SU-DHL-6 (cell line): ENCODE results near the gene BMP6.

Source experiments
- H2AFZ ChIP-seq: fragments of 200-600 bp; sonication (generic); 2 replicates; pipeline ENCODE4 v1.6.1; 2014; ENCODE audit warnings: low read depth, mild to moderate bottlenecking, moderate library complexity, mixed read lengths, antibody characterized with exemption, low read length; ENCODE audit not compliant: severe bottlenecking
- H3F3A ChIP-seq: fragments of 200-600 bp; shearing (Covaris generic); 2 replicates; pipeline ENCODE4 v1.6.0; 2016; ENCODE audit warnings: antibody characterized with exemption, mild to moderate bottlenecking; ENCODE audit not compliant: insufficient read depth
- H3K27ac ChIP-seq: fragments of 200-600 bp; sonication (generic); 2 replicates; pipeline ENCODE4 v1.5.1; 2016; ENCODE audit warnings: low read depth, mild to moderate bottlenecking, low read length, moderate library complexity, mixed read lengths
- H3K27me3 ChIP-seq: fragments of 200-600 bp; sonication (generic), shearing (Covaris generic); 2 replicates; pipeline ENCODE4 v1.6.0; 2014; ENCODE audit warnings: mild to moderate bottlenecking, low read length
- H3K36me3 ChIP-seq: fragments of 200-600 bp; sonication (generic); 2 replicates; pipeline ENCODE4 v1.6.1; 2014; ENCODE audit warnings: mild to moderate bottlenecking, low read length, mixed read lengths
- H3K4me2 ChIP-seq: fragments of 300-600, 200-600 bp; shearing (Covaris generic), sonication (generic); 2 replicates; pipeline ENCODE4 v1.6.0; 2014; ENCODE audit warnings: low read length, low read depth, mild to moderate bottlenecking; ENCODE audit not compliant: poor library complexity, severe bottlenecking
- H3K4me3 ChIP-seq: fragments of 200-600 bp; sonication (generic); 2 replicates; pipeline ENCODE4 v1.5.1; 2014; ENCODE audit warnings: antibody characterized with exemption, low read length, mild to moderate bottlenecking, mixed read lengths; ENCODE audit not compliant: insufficient read depth, poor library complexity, severe bottlenecking
- H3K79me2 ChIP-seq: fragments of 200-600 bp; sonication (generic); 2 replicates; pipeline ENCODE4 v1.6.1; 2014; ENCODE audit warnings: mild to moderate bottlenecking, low read length, moderate library complexity; ENCODE audit not compliant: insufficient read depth
- H3K9ac ChIP-seq: fragments of 200-600 bp; sonication (generic); 2 replicates; pipeline ENCODE4 v1.7.0; 2014; ENCODE audit warnings: mild to moderate bottlenecking, low read length
- H3K9me2 ChIP-seq: fragments of 200-600 bp; sonication (generic); replicated peaks from 2 replicates; pipeline ENCODE4 v1.6.1; 2014; ENCODE audit warnings: low read length; ENCODE audit not compliant: insufficient read depth
- H3K9me3 ChIP-seq: fragments of 200-600 bp; sonication (generic); 2 replicates; pipeline ENCODE4 v1.6.1; 2014; ENCODE audit warnings: low read length, mixed read lengths; ENCODE audit not compliant: insufficient read depth
- H4K20me1 ChIP-seq: fragments of 200-600 bp; sonication (generic); 2 replicates; pipeline ENCODE4 v1.6.1; 2014; ENCODE audit warnings: low read depth, mild to moderate bottlenecking, antibody characterized with exemption, low read length, moderate library complexity, mixed read lengths
- CTCF ChIP-seq: fragments of 200-600 bp; sonication (generic); IDR thresholded peaks from one replicate; pipeline ENCODE4 v1.5.1; 2017; ENCODE audit warnings: antibody characterized with exemption, mild to moderate bottlenecking, low read length, moderate library complexity; ENCODE audit not compliant: insufficient read depth, poor library complexity, severe bottlenecking
- EZH2phosphoT487 ChIP-seq: fragments of 200-600 bp; sonication (generic), shearing (Covaris generic); conservative IDR thresholded peaks from 2 replicates; pipeline ENCODE4 v1.6.1; 2018; ENCODE audit warnings: mild to moderate bottlenecking, antibody characterized with exemption, low read length, moderate library complexity, mixed read lengths

Gene BMP6

GRCh38 chr6:7806711-7807110, 80.8 kb downstream of the BMP6 start:
- no peak overlapping the region for H2AFZ ChIP-seq
- H3K36me3 ChIP-seq = no peaks in the 10 kb centered on the region
- no peaks in the 10 kb centered on the region for H3K27me3 ChIP-seq
- H3K27ac ChIP-seq = no peak overlapping the region
- no peaks in the 10 kb centered on the region for H3K9me3 ChIP-seq
- no peaks in the 10 kb centered on the region for H3K9me2 ChIP-seq
- no peaks in the 10 kb centered on the region for H4K20me1 ChIP-seq
- no peak overlapping the region for H3K9ac ChIP-seq
- TF ChIP-seq EZH2phosphoT487 (no peak), CTCF (no peak)
- no peaks in the 10 kb centered on the region for H3F3A ChIP-seq
- no peaks in the 10 kb centered on the region for H3K79me2 ChIP-seq
- no peak overlapping the region for H3K4me3 ChIP-seq
- H3K4me2 ChIP-seq = no peak overlapping the region

- no peak overlapping the region for H3K4me3 ChIP-seq
- no peaks in the 10 kb centered on the region for H3K36me3 ChIP-seq
- H3K9me2 ChIP-seq = no peaks in the 10 kb centered on the region
- H3F3A ChIP-seq = no peaks in the 10 kb centered on the region
- H4K20me1 ChIP-seq = no peaks in the 10 kb centered on the region
- no peak overlapping the region for H3K4me2 ChIP-seq
- no peak overlapping the region for H3K27ac ChIP-seq
- TF ChIP-seq CTCF (no peak), EZH2phosphoT487 (no peak)
- H2AFZ ChIP-seq = no peak overlapping the region
- no peaks in the 10 kb centered on the region for H3K27me3 ChIP-seq
- H3K79me2 ChIP-seq = no peaks in the 10 kb centered on the region
- H3K9ac ChIP-seq = no peak overlapping the region
- no peaks in the 10 kb centered on the region for H3K9me3 ChIP-seq
These were observed 83.4 kb downstream of the BMP6 start for GRCh38 chr6:7809346-7809745.

- H3K9me3 ChIP-seq = no peaks in the 10 kb centered on the region
- TF ChIP-seq EZH2phosphoT487 (no peak), CTCF (no peak)
- H2AFZ ChIP-seq = no peak overlapping the region
- no peaks in the 10 kb centered on the region for H3K36me3 ChIP-seq
- no peaks in the 10 kb centered on the region for H3K27me3 ChIP-seq
- H3K9me2 ChIP-seq = no peaks in the 10 kb centered on the region
- no peaks in the 10 kb centered on the region for H4K20me1 ChIP-seq
- no peak overlapping the region for H3K4me3 ChIP-seq
- no peaks in the 10 kb centered on the region for H3K79me2 ChIP-seq
- H3K9ac ChIP-seq = no peak overlapping the region
- no peak overlapping the region for H3K27ac ChIP-seq
- H3F3A ChIP-seq = no peaks in the 10 kb centered on the region
- no peak overlapping the region for H3K4me2 ChIP-seq
These were observed 85.5 kb downstream of the BMP6 start for GRCh38 chr6:7811441-7811840.

- Histone ChIP-seq H3K79me2 (no peaks in the 10 kb centered on the region), H3K4me2 (no peak overlapping the region), H3K9me2 (no peaks in the 10 kb centered on the region)
These were observed 86.7 kb downstream of the BMP6 start for GRCh38 chr6:7812623-7813022.

More at GRCh38 chr6:7812623-7813022, 86.7 kb downstream of the BMP6 start:
- no peaks in the 10 kb centered on the region for H3F3A ChIP-seq
- no peak overlapping the region for H3K9ac ChIP-seq
- no peak overlapping the region for H2AFZ ChIP-seq
- H3K27ac ChIP-seq = no peak overlapping the region
- TF ChIP-seq EZH2phosphoT487 = no peak
- TF ChIP-seq CTCF = no peak
- no peaks in the 10 kb centered on the region for H3K9me3 ChIP-seq
- H3K4me3 ChIP-seq = no peak overlapping the region
- no peaks in the 10 kb centered on the region for H3K27me3 ChIP-seq
- H3K36me3 ChIP-seq = no peaks in the 10 kb centered on the region
- no peaks in the 10 kb centered on the region for H4K20me1 ChIP-seq
